Ascending aorta (tissue), 2 donors: ENCODE data around the gene HMGCL. TPM values are rescaled to one million over a fixed set of nuclear protein-coding genes. Genes with fewer than 3 reads are reported as not detected.
A peak's percentile ranks its signal among the peaks of the same experiment; 100 is the strongest.
"Not testable (repeated sequence)": the region's sequence is repeated elsewhere in the genome, so short reads cannot be mapped to it uniquely, and the experiment has no call there.

ENCODE experiments used
- DNase-seq, 2 donors: peaks; one replicate each; pipeline ENCODE4 v3.0.0-alpha.2; 2019; ENCODE audit warnings: low spot score in 2 of 2
- H3K27ac ChIP-seq, 2 donors: fragments of 200-600 bp; sonication (generic); one replicate each; pipeline ENCODE4 v1.5.1; 2016 to 2017; ENCODE audit warnings: mild to moderate bottlenecking in 1 of 2
- H3K27me3 ChIP-seq: fragments of 200-600 bp; sonication (generic); one replicate; pipeline ENCODE4 v1.5.1; 2017
- H3K36me3 ChIP-seq, 2 donors: fragments of 200-600 bp; sonication (generic); one replicate each; pipeline ENCODE4 v1.5.1; 2016
- H3K4me1 ChIP-seq, 2 donors: fragments of 200-600 bp; sonication (generic); one replicate each; pipeline ENCODE4 v1.5.1; 2016 to 2017; ENCODE audit warnings: mild to moderate bottlenecking in 1 of 2
- H3K4me3 ChIP-seq, 2 donors: fragments of 200-600 bp; sonication (generic); one replicate each; pipeline ENCODE4 v1.5.1; 2016 to 2017; ENCODE audit warnings: mild to moderate bottlenecking in 1 of 2
- H3K9me3 ChIP-seq, 2 donors: fragments of 200-600 bp; sonication (generic); one replicate each; pipeline ENCODE4 v1.5.1; 2016
- CTCF ChIP-seq, 3 experiments: fragments of 200-600 bp in 2 of 3; fragments of 450-650 bp in 1 of 3; sonication (generic) in 2 of 3; IDR thresholded peaks; one replicate each; pipeline ENCODE4 v1.5.1; 2016 to 2019; ENCODE audit warnings: antibody characterized with exemption in 3 of 3, mild to moderate bottlenecking in 1 of 3, moderate library complexity in 1 of 3
- intact Hi-C: fragments of 100-400 bp; cut with DNase I; formaldehyde crosslinking; loops from one replicate; pipeline ENCODE4 v1.15.1; 2023
- total RNA-seq: library from RNA; depleted of rRNA; stranded (reverse); fragments of >200 nt; gene quantifications from one replicate; pipeline ENCODE4 v1.1.0, GENCODE V29; 2016

HMGCL gene
- total RNA-seq, 1 donor from 2014 or later, result 7.3 TPM

- intact Hi-C loops, result loop anchor here (5.0 kb wide), 1 partner anchor 63 kb away; the partner anchor contains the start of gene FUCA1
Observed at GRCh38 chr1:23804183-23804835, 20.9 kb downstream of the HMGCL start.

GRCh38 chr1:23803674-23804073, 21.6 kb downstream of the HMGCL start:
- DNase-seq, result no peak
- Histone ChIP-seq H3K4me3 (no peak overlapping the region), H3K27me3 (no peaks in the 10 kb centered on the region), H3K27ac (no peak overlapping the region), H3K4me1 (peaks cover 9 to 14% of the 10 kb centered on the region in 2 donors), H3K36me3 (peaks cover 14 to 38% of the 10 kb centered on the region in 2 donors), H3K9me3 (no peaks in the 10 kb centered on the region)
- TF ChIP-seq CTCF (IDR thresholded peaks at IDR 0.05), result no peak
- intact Hi-C loops, result loop anchor here (2.0 to 5.0 kb wide), 2 partner anchors 21 to 64 kb away; partner anchors contain the start of genes FUCA1 and HMGCL

More at GRCh38 chr1:23804183-23804835, 20.9 kb downstream of the HMGCL start:
- Histone ChIP-seq H3K4me1 (peaks cover 9 to 12% of the 10 kb centered on the region in 2 donors), H3K27me3 (no peaks in the 10 kb centered on the region), H3K27ac (no peak overlapping the region), H3K9me3 (no peaks in the 10 kb centered on the region), H3K4me3 (no peak overlapping the region), H3K36me3 (peaks cover 14 to 38% of the 10 kb centered on the region in 2 donors)
- no peak for TF ChIP-seq CTCF (IDR thresholded peaks at IDR 0.05)
- DNase-seq, result no peak

- H3K4me1 ChIP-seq, result peaks cover 9 to 14% of the 10 kb centered on the region in 2 donors
- H3K27ac ChIP-seq, DNase-seq, H3K4me3 ChIP-seq, H3K9me3 ChIP-seq, H3K27me3 ChIP-seq: not testable (repeated sequence)
- H3K36me3 ChIP-seq, result peaks cover 11 to 32% of the 10 kb centered on the region in 2 donors
- intact Hi-C loops, result loop anchor here (2.0 to 5.0 kb wide), 2 partner anchors 22 to 64 kb away; partner anchors contain the start of genes FUCA1 and HMGCL
Observed at GRCh38 chr1:23802809-23803342, 22.4 kb downstream of the HMGCL start.

GRCh38 chr1:23801876-23802275, 23.4 kb downstream of the HMGCL start:
- Histone ChIP-seq H3K4me3 (peak overlapping the region in 1 of 2 donors; percentile 93), H3K9me3 (no peaks in the 10 kb centered on the region), H3K4me1 (peaks cover 9 to 14% of the 10 kb centered on the region in 2 donors), H3K27me3 (no peaks in the 10 kb centered on the region), H3K27ac (peak overlapping the region in 1 of 2 donors; percentile 97), H3K36me3 (peaks cover 5 to 23% of the 10 kb centered on the region in 2 donors)
- intact Hi-C loops, result loop anchor here (2.0 to 5.0 kb wide), 2 partner anchors 23 to 65 kb away; partner anchors contain the start of genes FUCA1 and HMGCL
- DNase-seq, result no peak
- no peak for TF ChIP-seq CTCF (IDR thresholded peaks at IDR 0.05)

GRCh38 chr1:23801338-23801748, 23.9 kb downstream of the HMGCL start:
- intact Hi-C loops, result loop anchor here (5.0 kb wide), 1 partner anchor 66 kb away; the partner anchor contains the start of gene FUCA1
- Histone ChIP-seq H3K4me1 (peaks cover 9 to 14% of the 10 kb centered on the region in 2 donors), H3K27ac (peak overlapping the region; percentile 87 to 97), H3K9me3 (no peaks in the 10 kb centered on the region), H3K27me3 (no peaks in the 10 kb centered on the region), H3K4me3 (peak overlapping the region; percentile 82 to 93), H3K36me3 (peaks cover 1 to 18% of the 10 kb centered on the region in 2 donors)
- TF ChIP-seq CTCF (IDR thresholded peaks at IDR 0.05), result no peak
- DNase-seq, result no peak
